ENCODE measurements around the gene SORCS2. TPM values are rescaled to one million over a fixed set of nuclear protein-coding genes. Genes with fewer than 3 reads are reported as not detected.

SORCS2 gene
- total RNA-seq, 1 experiment from 2014 or later, result 4.1 TPM

GRCh38 chr4:7384003-7384928 is 191.9 kb downstream of the SORCS2 start:
- Histone ChIP-seq H3K27me3 (ENCODE audit: low read length) (no peaks in the 10 kb centered on the region), H3K36me3 (ENCODE audit: low read depth, low read length) (no peaks in the 10 kb centered on the region), H2AFZ (ENCODE audit: low read length) (no peak overlapping the region), H3K27ac (ENCODE audit: low read length) (no peak overlapping the region), H3K4me3 (ENCODE audit: low read length) (no peak overlapping the region), H3K9me3 (ENCODE audit: low read length) (no peaks in the 10 kb centered on the region), H3K79me2 (ENCODE audit: low read length) (no peaks in the 10 kb centered on the region), H3K9ac (ENCODE audit: low read length) (no peak overlapping the region), H4K20me1 (ENCODE audit: low read length) (no peaks in the 10 kb centered on the region), H3F3A (ENCODE audit: low read length, unreplicated experiment) (no peaks in the 10 kb centered on the region), H3K9me2 (replicated peaks; ENCODE audit: low read length) (no peaks in the 10 kb centered on the region), H3K4me1 (ENCODE audit: insufficient read depth, low read length) (no peaks in the 10 kb centered on the region), H3K4me2 (ENCODE audit: low read length) (no peak overlapping the region)
- no TSS peak for BruUV-seq (replicated peaks)
- POLR2A ChIA-PET (ENCODE audit: unreplicated experiment), result no interaction called here
- intact Hi-C loops (cut with micrococcal nuclease), result no loop called here
- CTCF ChIA-PET, result no interaction called here
- TF ChIP-seq EZH2phosphoT487 (IDR thresholded peaks at IDR 0.05; ENCODE audit: borderline replicate concordance, low read length), result no peak
- no peak for TF ChIP-seq CTCF (conservative IDR thresholded peaks at IDR 0.05; ENCODE audit: low read depth, low read length)
- no peak for TF ChIP-seq EZH2 (IDR thresholded peaks at IDR 0.05; ENCODE audit: low read length, unreplicated experiment)
- ATAC-seq (no peak), DNase-seq (no peak)

- Histone ChIP-seq H3F3A (ENCODE audit: low read length, unreplicated experiment) (no peaks in the 10 kb centered on the region), H4K20me1 (ENCODE audit: low read length) (no peaks in the 10 kb centered on the region), H3K27me3 (ENCODE audit: low read length) (no peaks in the 10 kb centered on the region), H3K9me2 (replicated peaks; ENCODE audit: low read length) (no peaks in the 10 kb centered on the region), H3K4me1 (ENCODE audit: insufficient read depth, low read length) (no peaks in the 10 kb centered on the region), H3K36me3 (ENCODE audit: low read depth, low read length) (no peaks in the 10 kb centered on the region), H3K9me3 (ENCODE audit: low read length) (no peaks in the 10 kb centered on the region), H3K27ac (ENCODE audit: low read length) (no peak overlapping the region), H3K4me3 (ENCODE audit: low read length) (no peak overlapping the region), H2AFZ (ENCODE audit: low read length) (no peak overlapping the region), H3K79me2 (ENCODE audit: low read length) (no peaks in the 10 kb centered on the region), H3K4me2 (ENCODE audit: low read length) (no peak overlapping the region), H3K9ac (ENCODE audit: low read length) (no peak overlapping the region)
- ChIA-PET CTCF (no interaction called here), POLR2A (ENCODE audit: unreplicated experiment) (no interaction called here)
- intact Hi-C loops (cut with micrococcal nuclease), result no loop called here
- TF ChIP-seq CTCF (conservative IDR thresholded peaks at IDR 0.05; ENCODE audit: low read depth, low read length) (no peak), EZH2phosphoT487 (IDR thresholded peaks at IDR 0.05; ENCODE audit: borderline replicate concordance, low read length) (no peak), EZH2 (IDR thresholded peaks at IDR 0.05; ENCODE audit: low read length, unreplicated experiment) (no peak)
- ATAC-seq (no peak), DNase-seq (no peak)
- no TSS peak for BruUV-seq (replicated peaks)
These were observed 192.9 kb downstream of the SORCS2 start for GRCh38 chr4:7384929-7385890.

Data from PC-3 (cell line).